Effector memory CD8-positive, alpha-beta T cell (primary cell): ENCODE data around the gene DNAH9.

Experiments used
- ATAC-seq: fragments of 150-1000 bp; cut with Tn5 transposase; replicated peaks from 2 replicates; pipeline ENCODE4 v1.10.0; 2021; ENCODE audit warnings: mild to moderate bottlenecking, moderate library complexity
- DNase-seq, 3 experiments: peaks; one replicate each; pipeline ENCODE4 v3.0.0; 2021
- H3K27ac Mint-ChIP-seq, 2 donors: one replicate each; pipeline ENCODE4 v1.8.0; 2022; ENCODE audit warnings: mild to moderate bottlenecking in 2 of 2, mixed read lengths in 2 of 2, moderate library complexity in 2 of 2
- H3K27me3 Mint-ChIP-seq, 2 donors: one replicate each; pipeline ENCODE4 v1.8.0; 2022; ENCODE audit warnings: mixed read lengths in 2 of 2
- H3K36me3 Mint-ChIP-seq: one replicate; pipeline ENCODE4 v1.8.0; 2022; ENCODE audit warnings: mild to moderate bottlenecking, moderate library complexity, mixed read lengths; ENCODE audit not compliant: insufficient read depth
- H3K4me1 Mint-ChIP-seq, 2 donors: one replicate each; pipeline ENCODE4 v1.8.0; 2022; ENCODE audit warnings: low read depth in 2 of 2, mixed read lengths in 2 of 2
- H3K4me3 Mint-ChIP-seq, 2 donors: one replicate each; pipeline ENCODE4 v1.8.0; 2022; ENCODE audit warnings: mild to moderate bottlenecking in 2 of 2, mixed read lengths in 2 of 2, moderate library complexity in 2 of 2
- H3K9me3 Mint-ChIP-seq, 2 donors: one replicate each; pipeline ENCODE4 v1.8.0; 2022; ENCODE audit warnings: mixed read lengths in 2 of 2

Gene DNAH9

GRCh38 chr17:11707586-11707985 is 109.3 kb downstream of the DNAH9 start:
- no peaks in the 10 kb centered on the region for H3K4me1 Mint-ChIP-seq
- DNase-seq (no peak), ATAC-seq (no peak)
- H3K4me3 Mint-ChIP-seq: no peak overlapping the region
- peaks cover 2% of the 10 kb centered on the region in 2 donors for H3K9me3 Mint-ChIP-seq
- H3K27ac Mint-ChIP-seq: no peak overlapping the region
- no peaks in the 10 kb centered on the region for H3K27me3 Mint-ChIP-seq
- H3K36me3 Mint-ChIP-seq: no peaks in the 10 kb centered on the region

GRCh38 chr17:11712456-11712855 is 114.2 kb downstream of the DNAH9 start:
- Mint-ChIP-seq H3K36me3 (no peaks in the 10 kb centered on the region), H3K27me3 (no peaks in the 10 kb centered on the region), H3K4me3 (no peak overlapping the region), H3K9me3 (no peaks in the 10 kb centered on the region), H3K27ac (no peak overlapping the region), H3K4me1 (no peaks in the 10 kb centered on the region)
- ATAC-seq: no peak
- DNase-seq: no peak

DNA sequence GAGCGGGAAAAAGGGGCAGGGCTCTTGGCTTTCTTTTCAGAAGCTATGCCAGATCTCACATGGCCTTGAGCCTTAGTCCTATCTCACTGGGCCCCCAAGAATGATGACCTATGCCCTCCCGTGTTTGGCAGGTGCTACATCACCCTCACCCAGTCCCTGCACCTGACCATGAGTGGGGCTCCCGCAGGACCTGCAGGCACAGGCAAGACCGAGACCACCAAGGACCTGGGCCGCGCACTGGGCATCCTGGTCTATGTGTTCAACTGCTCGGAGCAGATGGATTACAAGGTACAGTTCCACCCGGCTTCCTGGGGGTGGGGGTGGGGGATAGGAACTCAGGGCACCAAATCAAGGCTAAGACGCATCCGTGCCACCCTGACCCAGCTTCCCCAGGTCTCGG is 120.9 kb downstream of the DNAH9 start:
- Mint-ChIP-seq H3K27ac (no peak overlapping the region), H3K9me3 (peaks cover 6 to 7% of the 10 kb centered on the region in 2 donors), H3K4me1 (no peaks in the 10 kb centered on the region), H3K36me3 (no peaks in the 10 kb centered on the region), H3K27me3 (no peaks in the 10 kb centered on the region), H3K4me3 (no peak overlapping the region)
- DNase-seq: no peak
- no peak for ATAC-seq

DNA sequence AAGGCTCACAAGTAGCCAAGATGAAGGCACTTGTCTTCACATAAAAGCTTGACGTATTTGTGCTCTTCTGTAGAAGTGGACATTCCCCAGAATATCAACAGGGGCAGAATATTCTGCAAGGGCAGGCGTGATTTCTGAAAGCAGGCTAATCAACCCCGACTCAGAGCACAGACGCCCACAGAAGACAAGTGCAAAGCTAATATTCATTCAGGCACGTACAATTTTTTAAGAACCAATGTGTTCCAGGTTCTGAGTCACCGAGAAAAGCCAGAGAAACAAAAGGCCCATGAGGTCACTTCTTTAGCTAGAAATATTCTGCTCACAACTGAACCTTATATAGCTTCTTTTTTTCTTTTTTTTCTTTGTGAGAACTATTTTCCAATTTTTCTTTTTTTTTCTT is 121.6 kb downstream of the DNAH9 start:
- H3K4me1 Mint-ChIP-seq: no peaks in the 10 kb centered on the region
- no peak overlapping the region for H3K27ac Mint-ChIP-seq
- H3K36me3 Mint-ChIP-seq: no peaks in the 10 kb centered on the region
- ATAC-seq (no peak), DNase-seq (no peak)
- H3K27me3 Mint-ChIP-seq: no peaks in the 10 kb centered on the region
- H3K9me3 Mint-ChIP-seq: peaks cover 6 to 7% of the 10 kb centered on the region in 2 donors
- H3K4me3 Mint-ChIP-seq: no peak overlapping the region

GRCh38 chr17:11720816-11721215 is 122.5 kb downstream of the DNAH9 start:
- H3K27me3 Mint-ChIP-seq: no peaks in the 10 kb centered on the region
- no peak overlapping the region for H3K4me3 Mint-ChIP-seq
- H3K36me3 Mint-ChIP-seq: no peaks in the 10 kb centered on the region
- peaks cover 6 to 7% of the 10 kb centered on the region in 2 donors for H3K9me3 Mint-ChIP-seq
- H3K27ac Mint-ChIP-seq: no peak overlapping the region
- no peaks in the 10 kb centered on the region for H3K4me1 Mint-ChIP-seq
- DNase-seq (no peak), ATAC-seq (no peak)

- Mint-ChIP-seq H3K9me3 (no peaks in the 10 kb centered on the region), H3K27ac (no peak overlapping the region), H3K4me1 (no peaks in the 10 kb centered on the region), H3K36me3 (no peaks in the 10 kb centered on the region), H3K4me3 (no peak overlapping the region), H3K27me3 (no peaks in the 10 kb centered on the region)
- no peak for DNase-seq
- ATAC-seq: no peak
These were observed 132.5 kb downstream of the DNAH9 start for GRCh38 chr17:11730747-11731146.

- DNase-seq (no peak), ATAC-seq (no peak)
- Mint-ChIP-seq H3K36me3 (no peaks in the 10 kb centered on the region), H3K9me3 (no peaks in the 10 kb centered on the region), H3K27me3 (no peaks in the 10 kb centered on the region), H3K4me3 (no peak overlapping the region), H3K4me1 (no peaks in the 10 kb centered on the region), H3K27ac (no peak overlapping the region)
These were observed 138.5 kb downstream of the DNAH9 start for GRCh38 chr17:11736613-11737312.

DNA sequence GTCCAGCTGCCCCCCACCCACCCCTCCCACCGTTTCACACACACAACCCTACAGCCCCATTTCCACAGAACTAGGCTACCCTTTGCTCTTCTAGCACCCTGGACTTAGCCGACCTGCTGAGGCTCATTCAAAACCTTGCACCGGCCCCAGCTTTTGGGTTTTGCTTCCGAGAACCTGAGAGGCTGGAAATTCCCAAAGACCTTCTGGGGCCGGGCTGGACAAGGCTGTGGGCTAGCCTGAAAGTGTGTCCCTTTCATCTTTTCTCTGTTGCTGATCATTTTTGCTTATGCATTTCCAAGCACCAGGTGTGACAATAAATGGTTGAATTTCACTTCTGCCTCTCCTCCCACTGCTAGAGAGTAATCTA is 139.0 kb downstream of the DNAH9 start:
- Mint-ChIP-seq H3K27me3 (no peaks in the 10 kb centered on the region), H3K36me3 (no peaks in the 10 kb centered on the region), H3K4me3 (no peak overlapping the region), H3K4me1 (no peaks in the 10 kb centered on the region), H3K27ac (no peak overlapping the region), H3K9me3 (no peaks in the 10 kb centered on the region)
- DNase-seq: no peak
- ATAC-seq: no peak

DNA sequence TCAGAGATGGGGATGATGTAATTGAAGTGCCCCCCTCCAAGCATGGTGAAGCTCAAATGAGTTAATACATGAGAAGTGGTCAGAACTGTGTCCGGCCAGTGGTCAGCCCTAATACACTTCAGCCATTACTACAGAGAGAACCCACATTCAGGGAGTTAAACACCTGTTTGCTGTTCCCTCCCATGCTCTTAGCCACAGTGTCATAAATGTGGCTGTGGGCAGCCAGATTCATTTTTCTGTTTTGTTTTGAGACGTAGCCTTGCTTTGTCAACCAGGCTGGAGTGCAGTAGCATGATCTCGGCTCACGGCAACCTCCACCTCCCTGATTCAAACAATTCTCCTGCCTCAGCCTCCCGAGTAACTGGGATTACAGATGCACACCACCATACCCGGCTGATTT is 139.9 kb downstream of the DNAH9 start:
- Mint-ChIP-seq H3K4me1 (no peaks in the 10 kb centered on the region), H3K9me3 (peaks cover 0 to 4% of the 10 kb centered on the region in 2 donors), H3K36me3 (no peaks in the 10 kb centered on the region), H3K27ac (no peak overlapping the region), H3K27me3 (no peaks in the 10 kb centered on the region), H3K4me3 (no peak overlapping the region)
- no peak for DNase-seq
- no peak for ATAC-seq

DNA sequence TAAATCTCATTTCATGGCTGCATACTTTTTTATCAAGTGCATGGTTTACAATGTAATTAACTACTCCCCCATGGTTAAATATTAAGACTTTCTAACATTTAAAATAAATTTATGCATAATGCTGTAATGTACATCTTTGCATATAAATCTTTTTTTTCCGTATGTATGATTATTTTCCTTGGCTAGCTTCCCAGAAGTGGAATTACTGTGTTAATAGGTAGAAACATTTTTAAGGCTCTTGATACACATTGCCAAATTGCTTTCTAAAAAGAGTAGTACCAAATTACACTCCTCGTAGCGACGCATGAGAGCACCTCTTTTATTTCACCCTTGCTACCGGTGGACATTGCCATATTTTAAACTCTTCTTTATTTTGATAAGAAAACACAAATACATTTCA is 141.1 kb downstream of the DNAH9 start:
- H3K27ac Mint-ChIP-seq: no peak overlapping the region
- ATAC-seq: no peak
- no peaks in the 10 kb centered on the region for H3K4me1 Mint-ChIP-seq
- no peaks in the 10 kb centered on the region for H3K36me3 Mint-ChIP-seq
- H3K27me3 Mint-ChIP-seq: peaks cover 0 to 2% of the 10 kb centered on the region in 2 donors
- DNase-seq: no peak
- peaks cover under 1 to 13% of the 10 kb centered on the region in 2 donors for H3K9me3 Mint-ChIP-seq
- no peak overlapping the region for H3K4me3 Mint-ChIP-seq

GRCh38 chr17:11739848-11740247 is 141.6 kb downstream of the DNAH9 start:
- Mint-ChIP-seq H3K9me3 (peaks cover 3 to 17% of the 10 kb centered on the region in 2 donors), H3K27ac (no peak overlapping the region), H3K36me3 (no peaks in the 10 kb centered on the region), H3K27me3 (peaks cover 0 to 6% of the 10 kb centered on the region in 2 donors), H3K4me3 (no peak overlapping the region), H3K4me1 (no peaks in the 10 kb centered on the region)
- ATAC-seq (no peak), DNase-seq (no peak)

- DNase-seq: no peak
- Mint-ChIP-seq H3K4me1 (no peaks in the 10 kb centered on the region), H3K9me3 (peaks cover 9 to 33% of the 10 kb centered on the region in 2 donors), H3K36me3 (no peaks in the 10 kb centered on the region), H3K4me3 (no peak overlapping the region), H3K27ac (no peak overlapping the region), H3K27me3 (peaks cover 0 to 6% of the 10 kb centered on the region in 2 donors)
- ATAC-seq: no peak
These were observed 144.6 kb downstream of the DNAH9 start for GRCh38 chr17:11742886-11743285.

- Mint-ChIP-seq H3K4me1 (no peaks in the 10 kb centered on the region), H3K27me3 (peaks cover 0 to 6% of the 10 kb centered on the region in 2 donors), H3K9me3 (peaks cover 9 to 33% of the 10 kb centered on the region in 2 donors), H3K4me3 (no peak overlapping the region), H3K36me3 (no peaks in the 10 kb centered on the region), H3K27ac (no peak overlapping the region)
- ATAC-seq: no peak
- no peak for DNase-seq
These were observed 146.4 kb downstream of the DNAH9 start for GRCh38 chr17:11744696-11745095.

DNA sequence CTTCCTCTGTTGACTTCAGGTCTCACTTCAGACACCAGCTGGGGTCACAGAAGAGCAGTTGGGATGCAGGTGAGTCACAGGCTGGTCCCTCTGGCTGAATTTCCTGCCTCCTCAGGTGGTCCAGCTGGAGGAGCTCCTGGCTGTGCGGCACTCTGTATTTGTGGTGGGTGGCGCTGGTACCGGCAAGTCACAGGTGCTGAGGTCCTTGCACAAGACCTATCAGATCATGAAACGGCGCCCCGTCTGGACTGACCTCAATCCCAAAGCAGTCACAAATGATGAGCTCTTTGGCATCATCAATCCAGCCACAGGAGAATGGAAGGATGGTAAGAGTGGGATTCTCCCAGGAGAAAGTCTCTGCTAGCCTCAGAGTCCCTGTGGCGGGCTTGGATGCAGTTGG is 149.2 kb downstream of the DNAH9 start:
- H3K36me3 Mint-ChIP-seq: no peaks in the 10 kb centered on the region
- H3K27me3 Mint-ChIP-seq: peaks cover 0 to 6% of the 10 kb centered on the region in 2 donors
- peaks cover 9 to 33% of the 10 kb centered on the region in 2 donors for H3K9me3 Mint-ChIP-seq
- DNase-seq: no peak
- H3K4me3 Mint-ChIP-seq: no peak overlapping the region
- H3K27ac Mint-ChIP-seq: no peak overlapping the region
- H3K4me1 Mint-ChIP-seq: no peaks in the 10 kb centered on the region
- ATAC-seq: no peak
